Colon (tissue), 2 donors: Measurements from ENCODE around the gene TRAF6.
"Not testable (repeated sequence)": the region's sequence is repeated elsewhere in the genome, so short reads cannot be mapped to it uniquely, and the experiment has no call there.

Experiments
- FAIRE-seq: peaks from 2 replicates; lab custom pipeline; 2012; peaks lifted over from hg19 to GRCh38; lab: Jason Lieb, UNC
- donor health status: control.
- donor health status: control.

TRAF6 gene

GRCh38 chr11:36492724-36493304 lies 17.3 kb downstream of the TRAF6 start:
- no peak for FAIRE-seq

- FAIRE-seq: no peak
Measured at GRCh38 chr11:36490026-36490806, 19.9 kb downstream of the TRAF6 start.

GRCh38 chr11:36488096-36488495 lies 22.0 kb downstream of the TRAF6 start:
- no peak for FAIRE-seq

- FAIRE-seq: no peak
Measured at GRCh38 chr11:36487619-36488018, 22.5 kb downstream of the TRAF6 start.

- FAIRE-seq: no peak
Measured at GRCh38 chr11:36485298-36486002, 24.6 kb downstream of the TRAF6 start.

- not testable (repeated sequence) for FAIRE-seq
Measured at GRCh38 chr11:36483042-36483441, 27.0 kb downstream of the TRAF6 start.

GRCh38 chr11:36480833-36481232 lies 29.2 kb downstream of the TRAF6 start:
- no peak for FAIRE-seq

- no peak for FAIRE-seq
Measured at GRCh38 chr11:36478700-36479329, 31.3 kb downstream of the TRAF6 start.

GRCh38 chr11:36475192-36475591 lies 34.9 kb downstream of the TRAF6 start:
- no peak for FAIRE-seq

GRCh38 chr11:36471577-36471976 lies 38.5 kb downstream of the TRAF6 start:
- FAIRE-seq: no peak

- no peak for FAIRE-seq
Measured at GRCh38 chr11:36469881-36470802, 39.9 kb downstream of the TRAF6 start.

- no peak for FAIRE-seq
Measured at GRCh38 chr11:36469063-36469462, 41.0 kb downstream of the TRAF6 start.

GRCh38 chr11:36467916-36468315 lies 42.2 kb downstream of the TRAF6 start:
- FAIRE-seq: no peak

GRCh38 chr11:36467012-36467411 lies 43.1 kb downstream of the TRAF6 start:
- FAIRE-seq: no peak

- no peak for FAIRE-seq
Measured at GRCh38 chr11:36465449-36466163, 44.5 kb downstream of the TRAF6 start.

GRCh38 chr11:36464720-36465119 lies 45.4 kb downstream of the TRAF6 start:
- no peak for FAIRE-seq

GRCh38 chr11:36463781-36464180 lies 46.3 kb downstream of the TRAF6 start:
- FAIRE-seq: no peak

GRCh38 chr11:36462321-36462720 lies 47.8 kb downstream of the TRAF6 start:
- no peak for FAIRE-seq

- no peak for FAIRE-seq
Measured at GRCh38 chr11:36460220-36460619, 49.9 kb downstream of the TRAF6 start.

GRCh38 chr11:36459046-36459445 lies 51.0 kb downstream of the TRAF6 start:
- FAIRE-seq: no peak
